HG03045 (cell line): ENCODE data around the gene SMKR1.
A peak's percentile ranks its signal among the peaks of the same experiment; 100 is the strongest.
"Not testable (repeated sequence)": the region's sequence is repeated elsewhere in the genome, so short reads cannot be mapped to it uniquely, and the experiment has no call there.

Experiments
- ATAC-seq: cut with Tn5 transposase; IDR thresholded peaks from one replicate; pipeline ENCODE4 v1.9.1; 2021; ENCODE audit warnings: mild to moderate bottlenecking, moderate library complexity; ENCODE audit not compliant: unreplicated experiment

Gene SMKR1

DNA sequence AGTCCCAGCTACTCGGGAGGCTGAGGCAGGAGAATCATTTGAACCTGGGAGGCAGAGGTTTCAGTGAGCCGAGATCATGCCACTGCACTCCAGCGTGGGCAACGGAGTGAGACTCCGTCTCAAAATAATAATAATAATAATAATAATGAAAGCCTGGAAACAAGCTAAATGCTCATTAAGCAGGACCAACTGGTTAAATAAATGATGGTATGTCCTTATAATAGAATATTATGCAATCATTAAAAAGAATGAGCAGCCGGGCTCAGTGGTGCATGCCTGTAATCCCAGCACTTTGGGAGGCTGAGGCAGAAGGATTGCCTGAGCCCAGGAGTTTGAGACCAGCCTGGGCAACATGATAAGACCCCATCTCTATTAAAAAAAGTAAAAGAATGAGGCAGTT, 21.0 kb upstream of the SMKR1 start:
- ATAC-seq: not testable (repeated sequence)

DNA sequence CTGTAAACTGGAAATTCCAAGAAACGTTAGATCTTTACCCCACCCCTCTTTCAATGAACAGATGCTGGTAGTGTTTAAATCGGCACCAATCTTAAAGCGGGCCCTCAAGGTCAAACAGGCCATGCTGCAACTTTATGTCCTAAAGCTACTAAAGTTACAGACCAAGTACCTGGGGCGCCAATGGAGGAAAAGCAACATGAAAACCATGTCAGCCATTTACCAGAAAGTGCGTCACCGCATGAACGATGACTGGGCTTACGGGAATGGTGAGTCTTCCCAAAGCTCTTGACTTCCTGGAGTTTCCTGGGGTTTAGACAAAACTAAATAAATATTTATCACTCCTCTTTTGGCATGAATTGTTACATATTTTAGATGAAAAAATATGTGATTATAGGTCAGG, 19.6 kb upstream of the SMKR1 start:
- no peak for ATAC-seq

DNA sequence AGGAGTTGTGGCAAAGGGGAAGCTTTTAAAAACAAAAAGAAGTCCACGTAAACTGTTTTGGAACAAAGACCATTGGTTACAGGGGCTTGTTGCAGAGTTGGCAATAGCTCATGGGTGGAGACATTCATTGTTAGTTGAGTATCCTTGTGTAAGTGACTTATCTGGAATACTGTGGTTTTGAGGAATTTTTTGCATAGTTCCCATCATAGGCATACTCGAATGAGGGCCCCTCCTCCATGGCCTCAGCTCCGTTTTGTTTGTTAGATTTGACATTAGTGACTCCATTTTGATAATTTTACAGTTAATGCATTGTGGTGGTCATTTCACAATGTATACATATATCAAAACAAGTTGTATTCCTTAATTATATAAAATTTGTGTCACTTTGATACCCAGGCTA, 12.8 kb upstream of the SMKR1 start:
- ATAC-seq: no peak

DNA sequence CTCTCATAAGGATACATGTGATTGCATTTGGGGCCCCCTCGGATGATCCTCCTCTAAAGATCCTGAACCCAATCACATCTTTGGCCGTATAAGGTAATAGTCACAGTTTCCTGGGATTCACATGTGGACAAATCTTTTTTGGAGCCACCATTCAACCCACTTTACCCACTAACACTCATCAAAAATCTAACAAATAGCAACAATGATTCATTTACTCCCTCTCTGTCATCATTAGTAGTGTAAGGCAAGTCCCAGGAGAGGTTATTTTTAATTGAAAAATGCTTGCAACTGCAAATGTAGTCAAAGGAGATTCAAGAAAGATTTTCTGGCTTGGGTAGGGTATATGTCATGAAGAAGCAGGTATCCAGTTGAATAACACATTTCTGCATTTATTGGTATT, 9.9 kb upstream of the SMKR1 start:
- ATAC-seq: no peak

DNA sequence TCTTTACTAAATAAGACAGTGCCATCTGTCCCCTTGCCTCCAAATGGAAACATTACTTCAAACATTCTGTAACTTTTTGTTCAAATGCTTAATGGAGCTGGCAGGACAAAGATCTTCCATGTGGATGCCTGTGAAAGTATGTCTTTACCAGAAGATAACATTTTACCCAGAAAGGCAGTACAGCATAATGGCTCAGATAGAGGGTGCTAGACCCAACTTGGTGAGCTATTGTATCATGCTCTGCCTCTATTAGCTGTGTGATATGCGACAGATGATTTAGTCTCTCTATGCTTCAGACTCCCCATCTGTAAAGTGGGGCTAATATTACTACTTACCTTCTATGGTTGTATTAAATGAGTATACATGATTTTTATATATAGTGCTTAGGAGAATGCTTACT, 8.8 kb upstream of the SMKR1 start:
- ATAC-seq: no peak

DNA sequence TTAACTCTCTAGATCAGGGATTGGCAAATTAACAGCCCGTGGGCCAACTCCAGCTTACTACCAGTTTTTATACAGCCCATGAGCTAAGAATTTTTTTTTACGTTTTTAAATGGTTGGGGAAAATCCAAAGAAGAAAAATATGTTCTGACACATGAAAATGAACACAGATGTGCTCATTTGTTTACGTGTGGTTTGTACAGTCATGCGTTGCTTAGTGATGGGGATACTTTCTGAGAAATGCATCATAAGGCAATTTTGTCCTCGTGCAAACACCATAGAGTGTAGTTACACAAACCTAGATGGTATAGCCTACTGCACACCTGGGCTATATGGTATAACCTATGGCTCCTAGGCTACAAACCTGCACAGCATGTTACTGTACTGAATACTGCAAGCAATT, 8.3 kb upstream of the SMKR1 start:
- peak; percentile 91 for ATAC-seq

DNA sequence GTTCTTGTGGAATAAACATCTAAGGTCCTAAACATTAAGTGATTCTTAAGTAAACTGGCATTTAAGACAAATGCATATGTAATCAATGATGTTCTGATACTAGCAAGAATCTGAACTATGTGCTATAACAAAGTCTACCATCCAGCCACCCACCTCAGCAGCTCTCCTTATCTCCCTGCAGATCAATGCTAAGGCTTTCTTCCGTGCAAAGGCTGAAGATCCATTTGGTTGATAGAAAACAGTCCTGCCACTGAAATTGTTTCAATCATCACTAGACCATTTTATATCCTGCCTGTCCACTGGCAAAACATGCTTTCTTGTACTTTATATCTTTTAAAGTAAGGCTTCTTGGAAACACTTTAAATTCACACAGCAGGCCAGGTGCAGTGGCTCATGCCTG, 6.3 kb upstream of the SMKR1 start:
- ATAC-seq: no peak

DNA sequence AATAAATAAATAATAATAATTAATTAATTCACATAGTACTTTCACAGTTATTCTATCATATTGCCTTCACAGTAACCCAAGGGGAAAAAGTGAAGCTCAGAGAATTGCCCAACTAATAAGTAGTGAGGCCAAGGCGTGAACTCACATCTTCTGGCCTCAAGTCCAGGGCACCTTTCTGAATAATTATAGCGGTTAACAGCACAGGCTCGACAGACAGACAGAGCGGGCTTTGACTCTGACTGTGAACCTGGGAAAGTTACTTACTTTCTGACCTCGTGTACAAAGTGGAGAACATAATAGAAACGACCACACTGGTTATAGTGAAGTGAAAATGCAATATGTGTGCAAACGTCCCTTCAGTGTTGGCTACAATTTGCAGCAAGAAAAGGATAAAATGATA, 5.7 kb upstream of the SMKR1 start:
- no peak for ATAC-seq

DNA sequence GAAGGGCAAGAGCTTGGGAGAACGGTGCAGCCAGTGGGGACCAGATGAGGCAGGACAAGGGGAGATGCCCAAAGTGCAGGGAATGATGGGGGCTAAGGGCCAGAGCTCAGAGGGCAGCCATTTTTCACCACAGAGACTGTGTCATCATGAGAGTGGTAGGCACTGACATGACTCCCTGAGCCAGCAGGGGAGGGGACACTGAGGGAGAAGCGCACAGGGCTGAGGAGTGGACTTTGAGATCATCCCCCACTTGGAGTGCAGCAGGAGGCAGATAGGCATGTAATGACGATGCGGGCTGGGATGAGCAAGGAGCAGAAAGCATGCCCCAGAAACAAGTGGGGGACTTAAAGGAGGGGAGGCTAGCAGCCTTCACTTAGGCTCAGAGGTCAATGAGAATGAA, 5.2 kb upstream of the SMKR1 start:
- no peak for ATAC-seq

DNA sequence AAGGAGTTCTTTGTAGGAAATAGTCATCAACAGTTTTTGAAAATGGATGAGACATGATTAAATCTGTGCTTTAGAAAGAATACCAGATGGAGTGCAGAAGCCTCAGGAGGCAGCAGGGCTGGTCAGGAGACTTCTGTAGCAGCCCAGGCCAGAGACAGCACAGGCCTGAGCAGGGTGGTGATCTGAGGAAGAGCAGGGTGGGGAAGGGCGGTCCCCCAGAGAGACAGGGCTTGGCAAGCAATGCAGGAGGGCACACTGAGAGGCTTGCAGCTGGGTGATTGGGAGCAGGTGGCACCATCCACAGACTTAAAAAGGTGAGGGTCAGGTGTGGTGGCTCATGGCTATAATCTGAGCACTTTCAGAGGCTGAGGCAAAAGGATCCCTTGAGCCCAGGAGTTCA, 4.3 kb upstream of the SMKR1 start:
- ATAC-seq: no peak

DNA sequence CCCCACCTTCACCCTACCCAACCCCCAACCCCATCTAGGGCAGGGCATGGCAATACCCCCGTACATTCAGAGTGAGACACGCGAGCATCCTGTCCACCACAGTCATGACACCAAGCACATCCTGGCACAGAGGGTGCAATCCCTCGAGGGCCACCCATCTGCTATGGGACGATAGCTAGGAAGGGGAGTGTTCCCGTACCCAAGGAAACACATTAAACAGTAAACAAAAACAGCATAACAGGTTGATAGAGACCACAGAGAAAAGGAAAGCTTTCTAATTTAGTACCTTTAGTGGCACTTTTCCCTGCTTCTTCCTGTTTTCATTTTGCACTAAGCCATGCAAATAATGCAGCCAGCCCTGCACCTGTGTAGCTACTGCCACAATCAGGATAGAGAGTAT, 2.3 kb upstream of the SMKR1 start:
- no peak for ATAC-seq

DNA sequence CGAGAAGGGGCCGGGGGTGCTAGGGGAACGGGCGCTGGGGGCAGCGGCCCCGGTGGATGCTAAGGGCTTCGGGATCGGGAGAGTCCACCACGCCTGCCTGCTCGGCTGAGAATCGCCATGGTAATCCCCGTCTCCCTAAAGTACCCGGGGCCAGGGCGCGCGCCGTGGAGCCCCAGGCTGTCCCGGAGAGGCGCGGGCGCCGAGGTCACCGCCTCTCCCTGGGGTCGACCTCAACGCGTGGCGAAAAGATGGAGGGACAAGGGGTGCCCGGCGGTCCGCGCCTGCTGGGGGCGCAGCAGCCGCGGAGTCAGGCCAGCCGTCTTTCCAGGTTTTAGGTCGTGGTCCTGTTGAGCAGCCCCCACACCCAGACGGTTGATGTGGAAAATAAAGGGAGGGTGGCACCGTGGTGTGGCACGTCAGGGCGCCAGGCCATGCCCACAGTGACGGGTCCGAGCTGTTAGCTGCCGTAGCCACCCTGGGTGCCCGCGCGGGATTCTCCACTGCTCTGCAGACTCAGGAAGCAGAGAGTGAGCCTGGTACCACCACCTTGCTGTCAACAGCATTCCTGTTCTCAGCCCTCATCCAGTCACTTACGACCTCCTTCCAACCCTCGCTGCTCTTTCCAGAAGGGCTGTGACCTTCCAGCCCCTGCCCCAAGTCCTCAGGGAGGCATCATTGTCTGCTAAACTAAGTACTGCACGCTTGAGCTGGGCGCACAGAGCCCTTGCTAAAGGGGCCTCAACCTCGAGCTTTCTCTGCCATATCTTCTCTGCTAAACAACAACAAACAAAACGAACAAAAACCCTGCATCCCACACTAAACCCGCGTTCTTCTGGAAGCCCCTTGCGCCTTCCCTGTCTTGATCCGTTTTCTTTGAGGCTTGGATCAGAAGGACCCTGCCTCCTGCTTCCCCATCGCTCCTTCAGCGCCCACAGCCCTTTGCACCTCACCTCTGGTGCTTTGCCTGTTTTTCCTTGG, 666 bp downstream of the SMKR1 start:
- no peak for ATAC-seq

DNA sequence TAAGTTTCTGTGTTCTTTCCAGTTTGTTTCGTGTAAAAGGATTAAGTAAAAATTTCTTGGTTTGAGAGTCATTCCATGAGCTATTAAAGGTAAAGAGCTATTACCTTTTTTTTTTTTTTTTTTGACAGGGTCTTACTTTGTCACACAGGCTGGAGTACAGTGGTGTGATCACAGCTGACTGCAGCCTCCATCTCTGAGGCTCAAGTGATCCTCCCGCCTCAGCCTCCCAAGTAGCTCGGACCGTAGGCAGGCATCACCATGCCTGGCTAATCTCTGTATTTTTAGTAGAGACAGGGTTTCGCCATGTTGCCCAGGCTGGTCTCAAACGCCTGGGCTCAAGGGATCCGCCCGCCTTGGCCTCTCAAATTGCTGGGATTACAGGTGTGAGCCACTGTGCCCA, 1.4 kb downstream of the SMKR1 start:
- ATAC-seq: no peak

DNA sequence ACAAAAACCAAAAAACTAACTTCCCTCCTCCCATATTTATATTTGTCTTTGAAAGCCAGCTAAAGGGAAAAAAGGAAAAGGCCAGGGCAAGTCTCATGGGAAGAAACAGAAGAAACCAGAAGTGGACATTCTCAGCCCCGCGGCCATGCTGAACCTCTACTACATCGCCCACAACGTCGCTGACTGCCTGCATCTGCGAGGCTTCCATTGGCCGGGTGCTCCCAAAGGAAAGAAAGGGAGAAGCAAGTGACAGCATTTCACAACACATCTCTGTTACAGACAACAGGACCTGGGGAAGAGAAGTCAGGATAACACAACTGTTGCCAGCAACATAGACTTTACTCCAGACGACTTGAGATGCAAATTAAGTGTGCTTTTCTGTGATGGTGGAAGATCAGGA, 9.9 kb downstream of the SMKR1 start:
- no peak for ATAC-seq

DNA sequence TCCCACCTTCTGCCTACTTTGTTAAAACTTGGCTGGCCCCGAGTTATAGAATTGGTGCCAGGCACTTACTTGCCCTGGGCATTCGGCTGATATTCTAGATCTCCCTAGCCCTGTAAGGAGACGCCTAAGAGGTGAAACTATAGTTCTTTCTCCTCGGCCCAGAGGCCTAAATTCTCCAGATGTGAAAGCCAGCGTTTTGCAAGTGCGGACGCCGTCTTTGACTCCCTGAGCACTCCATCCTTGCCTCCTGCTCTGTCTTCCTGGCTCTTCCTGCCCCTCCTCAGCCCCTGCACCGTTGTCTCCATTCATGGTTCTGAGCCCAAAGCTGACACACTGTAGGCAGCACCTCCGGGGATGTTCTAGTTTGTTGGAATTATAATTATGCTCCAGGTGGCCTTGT, 11.2 kb downstream of the SMKR1 start:
- no peak for ATAC-seq

DNA sequence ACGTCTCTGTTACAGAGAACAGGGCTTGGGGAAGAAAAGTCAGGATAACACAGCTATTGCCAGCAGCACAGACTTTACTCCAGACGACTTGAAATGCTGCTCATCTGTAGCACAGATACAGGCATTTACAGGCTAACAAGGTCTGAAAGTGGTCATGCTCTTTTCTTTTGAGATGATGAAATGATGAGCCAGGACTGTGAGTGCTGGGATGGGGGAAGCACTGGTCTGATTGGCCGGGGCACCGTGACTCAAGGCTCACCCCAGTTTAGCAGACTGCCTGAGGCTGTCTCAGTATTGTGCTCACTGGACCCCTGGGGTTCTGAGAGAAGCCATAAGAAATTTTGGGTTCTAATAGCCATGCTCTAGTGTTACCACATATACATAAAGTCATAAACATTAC, 12.4 kb downstream of the SMKR1 start:
- ATAC-seq: no peak

DNA sequence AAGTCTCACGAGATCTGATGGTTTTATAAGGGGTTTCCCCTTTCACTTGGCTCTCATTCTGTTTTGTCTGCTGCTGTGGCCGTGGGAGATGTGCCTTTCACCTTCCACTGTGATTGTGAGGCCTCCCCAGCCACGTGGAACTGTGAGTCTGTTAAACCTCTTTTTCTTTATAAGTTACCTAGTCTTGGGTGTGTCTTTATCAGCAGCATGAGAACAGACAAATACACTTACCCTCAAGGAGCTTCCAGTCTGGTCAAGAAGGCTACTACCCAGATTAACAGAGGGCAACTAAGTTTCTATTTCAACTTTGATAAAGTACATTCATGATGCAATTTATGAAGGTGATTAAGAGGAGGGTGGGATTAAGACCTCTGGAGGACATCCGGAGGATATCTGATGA, 13.1 kb downstream of the SMKR1 start:
- no peak for ATAC-seq

DNA sequence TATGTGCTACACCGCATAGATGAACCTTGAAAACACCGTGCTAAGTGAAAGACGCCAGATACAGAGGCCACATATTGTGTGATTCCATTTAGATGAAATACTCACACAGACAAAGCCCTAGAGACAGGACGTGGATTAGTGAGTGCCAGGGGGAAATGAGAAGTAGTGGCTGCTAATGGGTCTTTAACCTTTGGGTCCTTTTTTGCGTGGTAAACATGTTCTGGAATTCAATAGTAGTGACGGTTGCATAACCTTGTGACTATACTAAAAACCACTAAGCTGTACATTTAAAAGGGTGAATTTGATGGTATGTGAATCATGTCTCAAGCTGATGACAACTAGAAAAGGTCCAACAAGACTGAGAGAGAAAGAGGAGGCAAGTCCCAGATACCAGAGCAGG, 15.6 kb downstream of the SMKR1 start:
- no peak for ATAC-seq

DNA sequence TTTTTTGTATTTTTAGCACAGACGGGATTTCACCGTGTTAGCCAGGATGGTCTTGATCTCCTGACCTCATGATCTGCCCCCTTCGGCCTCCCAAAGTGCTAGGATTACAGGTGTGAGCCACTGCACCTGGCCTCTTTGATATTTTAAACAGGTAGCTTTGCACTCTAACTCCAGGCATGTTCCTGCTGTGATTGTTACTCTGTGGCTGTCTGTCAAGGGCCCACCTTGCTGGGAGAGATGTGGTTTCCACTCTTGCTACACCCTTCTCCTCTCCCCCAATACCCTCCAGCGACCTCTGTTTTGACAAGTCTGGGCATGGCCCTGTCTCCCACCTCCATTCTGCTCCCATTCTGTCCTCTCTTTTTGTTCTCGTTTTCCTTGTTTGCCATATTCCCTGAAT, 17.1 kb downstream of the SMKR1 start:
- ATAC-seq: no peak

DNA sequence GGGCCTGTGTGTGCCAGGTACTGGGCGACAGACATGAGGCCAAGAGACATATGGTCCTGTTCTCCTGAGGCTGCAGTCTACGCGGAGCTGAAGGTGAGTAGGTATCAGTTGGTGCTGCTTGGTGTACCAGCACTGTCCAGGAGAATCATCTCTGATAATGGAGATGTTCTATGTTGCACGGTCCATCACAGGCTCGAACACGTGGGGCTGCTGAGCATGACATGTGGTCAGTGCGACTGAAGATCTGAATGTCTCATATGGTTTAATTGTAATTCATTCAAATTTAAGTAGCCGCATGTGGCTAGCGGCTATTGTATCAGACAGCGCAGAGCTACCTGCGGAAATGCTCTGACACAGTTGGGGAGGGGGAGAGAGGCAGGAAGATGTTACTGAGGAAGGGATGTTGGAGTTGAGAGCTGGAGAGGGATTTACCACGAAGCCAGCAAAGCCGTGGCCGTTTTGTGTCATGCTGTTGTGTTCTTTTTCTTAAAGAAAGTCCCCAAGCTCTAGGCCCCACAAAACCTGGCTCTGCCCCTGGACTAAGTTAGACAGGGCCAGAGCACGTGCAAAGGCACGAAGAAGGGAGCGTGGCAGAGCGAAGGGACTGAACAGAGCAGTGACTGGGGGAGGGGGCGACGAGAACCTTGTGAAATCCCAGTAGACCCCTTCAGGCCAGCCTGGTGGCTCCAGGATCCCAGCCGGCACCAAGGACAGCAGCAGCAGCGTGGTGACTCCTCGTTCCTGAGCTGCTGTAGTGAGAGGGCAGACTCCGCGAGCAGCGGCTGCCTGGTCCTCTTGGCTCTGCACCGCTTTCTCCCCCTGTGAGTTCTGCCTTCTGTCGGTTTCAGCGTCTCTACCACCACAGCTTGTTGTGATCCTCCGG, 20.0 kb downstream of the SMKR1 start:
- ATAC-seq: no peak

DNA sequence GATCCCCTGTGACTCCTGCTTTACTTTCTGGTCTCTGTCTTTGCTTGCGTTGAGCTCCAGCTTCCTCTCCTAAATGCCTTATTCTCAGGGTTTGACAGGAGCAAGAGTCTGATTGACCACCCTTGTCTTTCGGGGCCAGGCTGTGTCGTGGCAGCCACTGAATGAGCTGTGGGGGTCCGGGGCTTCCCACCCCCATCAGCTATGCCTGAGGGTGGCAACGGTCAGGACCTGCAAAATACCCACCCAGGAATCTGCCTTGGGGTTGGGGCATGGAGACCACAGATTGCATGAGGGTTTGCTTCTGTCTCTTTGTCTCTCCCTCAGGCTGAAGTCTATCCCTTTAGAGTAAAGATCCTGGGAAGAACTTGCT, 20.6 kb downstream of the SMKR1 start:
- ATAC-seq: no peak

DNA sequence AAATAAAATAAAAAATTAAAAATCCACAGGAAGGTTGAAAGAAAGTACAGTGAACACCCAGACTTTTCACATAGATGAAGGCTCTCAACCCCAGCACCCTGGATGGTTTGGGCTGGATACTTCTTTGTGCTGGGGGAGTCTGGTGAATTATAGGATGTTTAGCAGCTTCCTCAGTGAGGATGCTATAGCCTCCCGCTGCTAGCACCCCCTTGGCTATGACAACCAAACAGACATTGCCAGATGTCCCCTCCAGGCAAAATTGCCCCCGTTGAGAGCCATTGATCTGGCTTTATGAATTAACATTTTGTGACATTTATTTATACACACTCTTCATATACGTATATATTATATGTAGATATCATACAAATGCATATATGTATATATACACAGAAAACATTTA, 21.6 kb downstream of the SMKR1 start:
- ATAC-seq: no peak
